AML-193 (cell line): ENCODE measurements around the gene CDKN1B.
"Not testable (repeated sequence)": the region's sequence is repeated elsewhere in the genome, so short reads cannot be mapped to it uniquely, and the experiment has no call there.

ENCODE experiments used
- DNase-seq, 2 experiments: peaks; one replicate each; lab custom pipeline; 2025; lab: John Stamatoyannopoulos, UW

The CDKN1B gene

DNA sequence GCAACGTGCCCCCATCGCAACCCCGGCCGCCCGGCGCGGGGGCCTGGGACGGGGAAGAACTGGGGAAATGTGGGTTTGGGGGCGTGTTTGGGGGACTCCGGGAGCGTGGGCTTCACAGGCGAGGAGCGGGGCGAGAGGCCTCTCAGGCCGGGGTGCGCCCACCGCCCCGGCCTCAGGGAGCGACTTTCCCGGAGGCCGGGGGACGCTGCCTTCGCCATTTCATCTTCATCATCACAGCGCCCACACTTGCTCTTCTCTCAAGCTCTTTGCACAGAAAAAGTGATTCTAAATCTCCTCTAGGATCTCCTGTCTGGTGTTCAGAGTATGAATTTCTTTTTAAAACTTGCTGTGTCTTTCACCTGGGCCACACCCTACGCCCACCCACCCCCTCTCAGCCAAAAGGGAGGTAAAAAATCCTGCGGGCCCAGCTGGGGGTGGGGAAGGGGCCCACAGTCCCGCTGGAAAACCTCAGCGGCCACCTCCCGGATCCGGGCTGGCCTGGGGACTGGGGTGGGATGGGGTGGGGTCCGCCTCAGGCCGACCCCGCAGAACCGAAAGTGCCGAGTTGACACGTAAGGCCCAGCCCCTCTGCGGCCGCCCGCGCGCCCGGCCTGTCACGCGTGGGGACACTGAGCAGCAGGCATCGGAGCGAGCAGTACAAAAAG is 7.4 kb downstream of the CDKN1B start:
- DNase-seq = no peak

DNA sequence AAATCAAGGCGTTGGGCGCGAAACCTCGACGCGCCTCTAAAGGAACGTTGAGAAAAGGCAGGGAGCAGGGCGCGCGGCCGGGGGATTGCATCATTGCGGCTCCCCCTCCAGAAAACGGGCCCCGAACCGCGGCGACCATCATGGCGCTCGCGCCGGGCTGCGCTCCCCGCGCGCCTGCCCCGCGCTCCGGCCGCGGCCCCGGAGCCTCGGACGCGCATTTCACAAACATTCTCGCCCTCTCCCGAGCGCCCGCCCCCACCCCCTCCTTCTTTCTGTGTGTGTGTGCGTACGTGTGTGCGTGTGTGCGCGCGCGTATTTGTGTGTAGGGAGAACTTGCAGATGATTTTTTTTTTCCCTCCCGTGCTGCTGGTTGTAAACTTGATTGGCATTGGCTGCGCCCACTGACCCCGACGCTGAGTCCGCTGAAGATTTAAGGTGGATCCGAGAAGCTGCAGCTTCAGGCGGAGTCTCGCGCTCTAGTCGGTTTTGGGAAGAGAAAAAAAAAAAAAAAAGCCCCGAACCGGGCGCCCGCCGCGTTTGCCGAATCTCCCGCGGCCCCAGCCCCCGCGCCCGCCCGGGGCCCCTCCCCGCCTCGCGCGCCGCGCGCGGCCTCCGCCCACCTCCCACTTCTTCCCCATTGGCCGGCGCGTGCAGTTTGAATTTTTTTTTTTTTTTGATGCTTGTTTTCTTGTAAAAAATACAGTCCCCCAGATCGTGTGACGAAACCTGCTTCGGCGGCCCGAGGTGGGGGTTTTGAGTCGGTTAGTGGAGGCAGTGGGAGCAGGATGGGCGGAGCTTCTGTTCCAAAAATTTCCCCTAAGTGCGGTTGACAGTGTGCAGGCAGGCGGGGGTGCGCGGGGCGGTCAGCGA is 8.2 kb downstream of the CDKN1B start:
- DNase-seq = peak; percentile 93 to 97

- peak in 1 of 2 experiments; percentile 42 for DNase-seq
Observed at GRCh38 chr12:12725956-12726554, 8.9 kb downstream of the CDKN1B start.

DNA sequence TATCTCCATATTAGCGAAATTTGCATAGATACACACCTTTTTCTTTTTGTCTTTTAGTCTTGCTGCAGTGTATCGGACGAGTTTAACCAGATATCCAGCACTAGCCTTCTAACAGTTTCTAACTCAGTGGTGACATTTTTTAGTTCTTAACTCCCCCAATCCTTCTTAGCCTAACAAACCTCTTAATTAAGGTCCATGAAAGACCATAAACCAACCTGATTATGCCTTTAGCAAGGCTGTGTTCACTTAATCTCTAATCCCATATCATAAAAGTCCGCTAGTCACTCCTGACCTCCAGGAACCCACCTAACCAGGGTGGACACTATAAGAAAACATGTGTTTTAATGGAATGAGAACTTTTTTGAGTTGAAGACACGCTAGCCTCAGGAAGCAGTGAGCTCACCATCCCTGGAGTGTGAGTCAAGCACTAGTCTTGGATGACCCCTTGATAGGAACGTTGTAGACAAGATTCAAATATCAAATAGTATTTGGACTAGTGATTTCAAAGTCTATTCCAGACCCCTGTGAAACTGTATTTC is 9.5 kb downstream of the CDKN1B start:
- peak; percentile 13 to 16 for DNase-seq

- no peak for DNase-seq
Observed at GRCh38 chr12:12731178-12731577, 14.0 kb downstream of the CDKN1B start.

DNA sequence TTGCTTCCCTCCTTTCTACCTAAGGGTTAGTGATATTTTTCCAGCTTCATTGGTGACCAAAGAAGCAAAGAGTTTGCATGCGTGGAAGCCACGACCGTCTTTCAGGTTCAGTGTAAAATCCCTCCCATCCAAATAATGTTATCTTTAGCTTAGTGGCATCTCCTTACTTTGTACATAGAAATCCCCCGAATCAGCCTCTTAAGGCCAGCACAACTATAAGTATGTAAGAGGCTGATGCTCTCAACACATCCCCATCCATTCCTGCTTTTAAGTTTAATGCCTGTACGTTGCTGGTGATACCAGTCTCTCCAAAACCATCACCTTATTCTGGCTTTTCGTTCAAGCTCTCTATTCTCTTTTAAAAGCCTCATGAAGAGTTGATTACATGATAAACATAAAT is 14.6 kb downstream of the CDKN1B start:
- no peak for DNase-seq

DNA sequence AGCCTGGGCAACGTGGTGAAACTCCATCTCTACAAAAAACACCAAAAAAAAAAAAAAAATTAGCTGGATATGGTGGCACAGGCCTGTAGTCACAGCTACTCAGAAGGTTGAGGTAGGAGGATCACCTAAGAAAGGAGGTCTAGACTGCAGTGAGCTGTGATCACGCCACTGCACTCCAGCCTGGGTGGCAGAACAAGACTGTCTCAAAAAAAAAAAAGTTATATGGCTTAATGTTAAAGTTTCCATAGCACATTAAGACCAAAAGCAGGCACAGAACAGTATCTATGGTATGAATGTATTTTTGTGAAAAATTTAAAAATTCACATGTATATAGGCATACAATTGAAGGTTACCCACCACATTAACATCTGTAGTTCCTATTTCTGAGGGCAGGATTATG is 15.9 kb downstream of the CDKN1B start:
- DNase-seq = no peak

GRCh38 chr12:12734054-12734453 is 16.9 kb downstream of the CDKN1B start:
- no peak for DNase-seq

DNA sequence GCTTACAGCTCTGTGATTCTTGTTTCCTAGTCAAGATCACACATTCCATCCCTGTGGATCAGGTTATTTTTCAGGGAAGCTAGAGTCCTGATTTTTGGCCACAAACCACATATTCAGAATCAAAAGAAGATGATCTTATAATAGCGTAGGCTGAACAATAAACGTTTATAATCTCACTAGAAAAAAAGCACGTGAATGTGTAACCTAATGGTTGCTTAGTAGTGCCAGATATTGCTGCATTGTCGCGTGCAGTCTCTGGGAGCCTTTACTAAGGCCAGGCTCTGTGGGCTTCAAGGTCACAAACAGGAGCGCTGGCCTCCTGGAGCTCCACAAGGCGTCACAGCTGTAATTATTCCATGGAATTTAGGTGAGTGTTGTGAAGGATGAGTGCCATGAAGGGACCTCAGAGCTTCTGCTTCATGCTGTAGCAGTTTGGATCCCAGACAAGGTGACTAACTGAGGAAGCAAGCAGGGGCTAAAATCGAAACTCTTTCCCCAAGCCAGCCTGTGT is 17.4 kb downstream of the CDKN1B start:
- no peak for DNase-seq

DNA sequence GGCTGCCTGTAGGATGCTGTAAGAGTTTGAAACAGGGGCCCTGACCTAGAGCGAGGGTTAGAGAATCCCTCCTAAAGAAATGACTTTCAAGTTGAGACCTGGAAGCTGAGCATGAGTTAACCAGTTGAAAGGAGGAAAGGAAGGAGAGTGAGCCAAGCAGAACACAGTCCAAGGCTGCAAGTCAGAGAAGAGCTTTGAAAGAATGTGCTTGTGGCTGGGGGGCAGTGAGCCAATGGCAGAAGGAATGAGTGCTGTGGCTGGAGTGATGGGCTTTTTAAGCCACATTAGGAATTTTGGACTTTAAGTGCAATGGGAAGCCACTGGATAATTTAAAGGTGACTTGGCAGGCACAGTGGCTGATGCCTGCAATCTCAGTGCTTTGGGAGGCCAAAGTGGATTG is 18.1 kb downstream of the CDKN1B start:
- DNase-seq = no peak

DNA sequence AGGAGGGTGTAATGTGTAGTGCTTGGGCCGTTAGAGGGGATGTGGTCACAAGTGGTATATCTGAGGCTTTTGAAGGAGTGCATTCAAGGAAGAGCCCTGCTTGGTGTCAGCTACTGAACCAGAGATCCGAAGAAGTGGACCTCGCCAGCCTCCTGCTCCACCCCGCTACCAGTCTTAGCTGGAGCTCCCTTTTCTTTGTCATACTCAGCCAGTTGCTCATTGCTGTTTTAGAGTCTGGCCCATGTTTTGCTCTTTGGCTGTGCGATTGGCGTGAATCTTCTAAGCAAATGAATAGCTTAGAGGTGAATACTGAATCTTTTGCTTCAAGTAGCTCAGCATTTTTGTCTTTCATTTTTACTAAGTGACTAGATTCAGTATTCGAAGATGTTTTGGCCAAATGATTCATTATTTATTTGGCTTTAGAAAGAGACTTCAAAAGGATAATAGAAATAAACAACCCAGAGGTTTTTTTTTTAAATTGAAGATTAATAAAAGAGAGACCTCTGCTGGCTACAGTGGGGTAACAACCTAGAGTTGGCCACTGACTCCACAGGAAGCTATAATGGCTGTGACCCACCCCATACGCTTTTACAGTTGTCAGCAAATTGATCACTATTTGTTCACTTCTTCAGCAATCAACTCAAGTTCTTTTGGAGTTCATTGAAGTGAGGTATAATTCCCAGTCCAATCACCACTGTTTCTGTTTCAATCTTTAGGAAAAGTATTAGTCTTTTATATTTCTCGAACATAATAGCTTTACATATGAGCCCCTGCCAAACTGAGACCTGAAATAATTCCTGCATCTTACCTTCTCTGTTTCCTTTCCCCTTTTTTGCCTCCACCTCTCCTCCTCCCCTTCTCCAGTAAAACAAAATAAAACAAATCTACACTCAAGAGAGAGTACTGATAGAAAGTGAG is 19.9 kb downstream of the CDKN1B start:
- peak; percentile 64 to 65 for DNase-seq

DNA sequence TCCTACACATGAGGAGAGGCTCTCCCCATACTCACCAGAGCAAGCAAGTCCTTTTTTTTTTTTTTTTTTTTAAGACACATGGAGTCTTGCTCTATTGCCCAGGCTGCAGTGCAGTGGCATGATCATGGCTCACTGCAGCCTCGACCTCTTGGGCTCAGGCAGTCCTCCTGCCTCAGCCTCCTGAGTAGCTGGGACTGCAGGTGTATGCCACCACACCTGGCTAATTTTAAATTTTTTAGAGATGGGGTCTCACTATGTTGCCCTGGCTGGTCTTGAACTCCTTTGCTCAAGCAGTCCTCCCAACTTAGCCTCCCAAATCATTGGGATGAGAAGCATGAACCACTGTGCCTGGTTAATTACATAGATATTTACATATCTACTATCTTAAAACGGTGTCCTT is 21.0 kb downstream of the CDKN1B start:
- DNase-seq = not testable (repeated sequence)

GRCh38 chr12:12741660-12742059 is 24.5 kb downstream of the CDKN1B start:
- no peak for DNase-seq

- DNase-seq = no peak
Observed at GRCh38 chr12:12744546-12745305, 27.6 kb downstream of the CDKN1B start.

- no peak for DNase-seq
Observed at GRCh38 chr12:12745576-12746211, 28.5 kb downstream of the CDKN1B start.

GRCh38 chr12:12747278-12747677 is 30.1 kb downstream of the CDKN1B start:
- no peak for DNase-seq

- DNase-seq = no peak
Observed at GRCh38 chr12:12748044-12748443, 30.9 kb downstream of the CDKN1B start.

GRCh38 chr12:12749433-12749832 is 32.3 kb downstream of the CDKN1B start:
- no peak for DNase-seq

DNA sequence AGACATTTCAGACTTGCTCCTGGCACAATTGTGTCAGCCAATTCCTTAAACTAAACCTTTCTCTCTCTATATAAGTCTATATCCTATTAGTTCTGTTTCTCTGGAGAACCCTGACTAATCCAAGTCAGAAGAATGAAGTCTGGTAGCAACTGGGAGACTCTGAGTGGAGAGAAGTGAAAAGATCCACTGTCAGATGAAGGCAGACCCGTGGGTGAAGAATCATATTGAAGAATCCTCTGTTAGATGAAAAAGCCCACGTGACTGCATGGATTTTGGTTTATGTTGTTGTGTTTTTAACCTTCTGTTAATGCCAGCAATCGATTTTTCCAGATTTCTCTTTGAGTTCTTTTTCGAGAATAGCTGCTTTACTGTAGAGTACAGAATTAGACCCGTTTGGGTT is 38.8 kb downstream of the CDKN1B start:
- DNase-seq = no peak

- DNase-seq = no peak
Observed at GRCh38 chr12:12757121-12757520, 40.0 kb downstream of the CDKN1B start.
